K562 (cell line): ENCODE measurements around the gene CASP9. TPM values are rescaled to one million over a fixed set of nuclear protein-coding genes. Genes with fewer than 3 reads are reported as not detected.

Experiments
- ATAC-seq: fragments of 200-7000 bp; cut with Tn5 transposase; 3 replicates; pipeline ENCODE4 v1.9.1; 2020; ENCODE audit warnings: moderate library complexity
- BruUV-seq: library from RNA; stranded (reverse); fragments of 400-500 nt; replicated peaks from 2 replicates; lab custom pipeline; 2021; lab: Mats Ljungman, UMichigan
- CTCF ChIA-PET: fragments of 300-600 bp; formaldehyde crosslinking; extraction: SDS; loops from one replicate; lab custom pipeline; 2021; ENCODE audit warnings: low intra/inter-chr PET ratio; lab: Yijun Ruan, JAX
- POLR2A ChIA-PET: fragments of 300-600, 350-650 bp; sonication (Branson Sonifier 250); formaldehyde crosslinking; extraction: SDS; loops from one replicate; lab custom pipeline; 2021; ENCODE audit warnings: antibody characterized with exemption, inconsistent platforms; lab: Yijun Ruan, JAX
- DNase-seq, 4 experiments: peaks; one replicate each; pipeline versions ENCODE4 v3.0.0 to v3.0.0-alpha.2; 2011 to 2018; ENCODE audit warnings: low spot score in 3 of 4, mixed read lengths in 3 of 4; ENCODE audit errors: extremely low read depth in 1 of 4
- FAIRE-seq: peaks from 2 replicates; lab custom pipeline; 2011; peaks lifted over from hg19 to GRCh38; lab: Jason Lieb, UNC
- H2AFZ ChIP-seq: 2 replicates; pipeline ENCODE4 v1.6.0; 2011; ENCODE audit warnings: low read depth, low read length, control low read depth, inconsistent platforms
- H3K27ac ChIP-seq: fragments of 200-600 bp; 3 replicates; pipeline ENCODE4 v1.8.0; 2011; ENCODE audit warnings: low read depth, mild to moderate bottlenecking, control low read depth, inconsistent platforms, low read length, moderate library complexity, mixed read lengths; ENCODE audit errors: extremely low read depth
- H3K27me3 ChIP-seq, 2 experiments: fragments of 300-600 bp in 1 of 2; 2 replicates in 1 of 2; 3 replicates in 1 of 2; pipeline versions ENCODE4 v1.6.0 to v1.8.0; 2011; ENCODE audit warnings: inconsistent platforms in 2 of 2, low read length in 2 of 2, mild to moderate bottlenecking in 1 of 2, mixed read lengths in 1 of 2, moderate library complexity in 1 of 2; ENCODE audit not compliant: control insufficient read depth in 2 of 2, insufficient read depth in 2 of 2
- H3K36me3 ChIP-seq: fragments of 300-600 bp; 3 replicates; pipeline ENCODE4 v1.8.0; 2011; ENCODE audit warnings: mild to moderate bottlenecking, low read length, inconsistent platforms; ENCODE audit not compliant: control insufficient read depth, insufficient read depth
- H3K4me1 ChIP-seq, 2 experiments: fragments of 200-600 bp in 1 of 2; replicated peaks in 1 of 2; 2 replicates in 1 of 2; 3 replicates in 1 of 2; pipeline versions ENCODE4 v1.5.1 to v1.8.0; 2011; ENCODE audit warnings: inconsistent platforms in 2 of 2, low read length in 2 of 2, mild to moderate bottlenecking in 1 of 2, mixed read lengths in 1 of 2, moderate library complexity in 1 of 2; ENCODE audit not compliant: control insufficient read depth in 2 of 2, insufficient read depth in 2 of 2
- H3K4me2 ChIP-seq: 2 replicates; pipeline ENCODE4 v1.6.1; 2011; ENCODE audit warnings: low read length, control low read depth, inconsistent platforms, mixed read lengths; ENCODE audit not compliant: insufficient read depth
- H3K4me3 ChIP-seq: fragments of 200-600 bp; sonication (generic), shearing (Covaris generic); 2 replicates; pipeline ENCODE4 v1.5.1; 2016; ENCODE audit warnings: control low read depth, inconsistent platforms
- H3K79me2 ChIP-seq: fragments of 200-600 bp; 3 replicates; pipeline ENCODE4 v1.8.0; 2011; ENCODE audit warnings: low read length, inconsistent platforms; ENCODE audit not compliant: control insufficient read depth, insufficient read depth
- H3K9ac ChIP-seq, 2 experiments: 2 replicates each; pipeline versions ENCODE4 v1.6.0 to v1.6.1; 2011; ENCODE audit warnings: low read depth in 2 of 2, low read length in 2 of 2, control low read depth in 1 of 2, inconsistent platforms in 1 of 2, mild to moderate bottlenecking in 1 of 2, mixed read lengths in 1 of 2; ENCODE audit not compliant: insufficient read depth in 1 of 2
- H3K9me1 ChIP-seq: one replicate; pipeline ENCODE4 v1.6.0; 2011; ENCODE audit warnings: inconsistent platforms, mild to moderate bottlenecking, low read length, moderate library complexity; ENCODE audit not compliant: control insufficient read depth, insufficient read depth
- H3K9me3 ChIP-seq: replicated peaks from 2 replicates; pipeline ENCODE4 v1.5.1; 2011; ENCODE audit warnings: low read depth, low read length, inconsistent platforms; ENCODE audit not compliant: control insufficient read depth, insufficient read depth
- H4K20me1 ChIP-seq: replicated peaks from 2 replicates; pipeline ENCODE4 v1.6.1; 2011; ENCODE audit warnings: low read length, inconsistent platforms, mixed read lengths; ENCODE audit not compliant: control insufficient read depth, insufficient read depth
- CBFA2T3 ChIP-seq: fragments of 450-650 bp; IDR thresholded peaks from 2 replicates; pipeline ENCODE4 v1.6.1; 2017
- CBX2 ChIP-seq: fragments of 200-600 bp; sonication (generic); IDR thresholded peaks from one replicate; pipeline ENCODE4 v1.6.1; 2012; ENCODE audit warnings: mild to moderate bottlenecking, low read length, inconsistent platforms; ENCODE audit not compliant: insufficient read depth, poor library complexity, severe bottlenecking
- CREB3 ChIP-seq: fragments of 450-650 bp; conservative IDR thresholded peaks from 2 replicates; pipeline ENCODE4 v1.6.1; 2016; ENCODE audit warnings: missing genetic modification characterization, low read depth, mild to moderate bottlenecking, missing compliant biosample characterization, moderate library complexity
- CREB3L1 ChIP-seq: fragments of 450-650 bp; IDR thresholded peaks from 2 replicates; pipeline ENCODE4 v1.6.1; 2014; ENCODE audit warnings: low read depth, mild to moderate bottlenecking, moderate library complexity, borderline replicate concordance
- E2F8 ChIP-seq: fragments of 450-650 bp; IDR thresholded peaks from 2 replicates; pipeline ENCODE4 v1.7.1; 2018; ENCODE audit warnings: mild to moderate bottlenecking, low read depth; ENCODE audit not compliant: partially characterized antibody
- JUND ChIP-seq, 2 experiments: IDR thresholded peaks; 2 replicates in 1 of 2; 3 replicates in 1 of 2; pipeline ENCODE4 v1.6.1; 2011; ENCODE audit warnings: borderline replicate concordance in 2 of 2, low read depth in 2 of 2, low read length in 2 of 2, improper control_type of control experiment in 1 of 2, missing biosample characterization in 1 of 2, missing genetic modification characterization in 1 of 2, missing genetic modification reagents in 1 of 2
- KLF16 ChIP-seq: IDR thresholded peaks from 2 replicates; pipeline ENCODE4 v1.6.1; 2016; ENCODE audit warnings: antibody characterized with exemption
- MAX ChIP-seq: sonication (generic); formaldehyde crosslinking; IDR thresholded peaks from 2 replicates; pipeline ENCODE4 v1.9.0; 2022; ENCODE audit warnings: mild to moderate bottlenecking, missing genetic modification reagents
- MCM3 ChIP-seq: fragments of 450-650 bp; IDR thresholded peaks from 2 replicates; pipeline ENCODE4 v1.6.1; 2016
- MEIS2 ChIP-seq: fragments of 450-650 bp; IDR thresholded peaks from 2 replicates; pipeline ENCODE4 v1.6.1; 2014; ENCODE audit warnings: mild to moderate bottlenecking; ENCODE audit not compliant: partially characterized antibody
- SAP30 ChIP-seq: fragments of 200-600 bp; sonication (generic); IDR thresholded peaks from 2 replicates; pipeline ENCODE4 v1.6.1; 2012; ENCODE audit warnings: borderline replicate concordance, low read depth, mild to moderate bottlenecking, moderate library complexity, low read length, control low read depth, inconsistent platforms; ENCODE audit not compliant: insufficient read depth, poor library complexity, severe bottlenecking
- SMARCB1 ChIP-seq: IDR thresholded peaks from 2 replicates; pipeline ENCODE4 v1.6.1; 2011; ENCODE audit warnings: improper control_type of control experiment, low read depth; ENCODE audit not compliant: insufficient read length
- SREBF2 ChIP-seq: sonication (generic); formaldehyde crosslinking; IDR thresholded peaks from 2 replicates; pipeline ENCODE4 v1.4.0; 2020; ENCODE audit warnings: mild to moderate bottlenecking, missing genetic modification reagents
- ZNF217 ChIP-seq: sonication (generic); formaldehyde crosslinking; IDR thresholded peaks from 2 replicates; pipeline ENCODE4 v1.8.0; 2022; ENCODE audit warnings: mild to moderate bottlenecking, missing genetic modification reagents
- ZNF239 ChIP-seq: fragments of 250-450 bp; sonication (Bioruptor Pico); IDR thresholded peaks from 2 replicates; pipeline ENCODE4 v1.4.0; 2020; ENCODE audit warnings: mild to moderate bottlenecking
- WGBS: fragments of 100-300 bp; shearing (Covaris generic); methylation state at CpG from one replicate; pipeline ENCODE4 v1.1.6; 2016; ENCODE audit warnings: low coverage, mixed read lengths; ENCODE audit not compliant: insufficient coverage; ENCODE audit errors: missing lambda C conversion rate; 5-methylcytosine and 5-hydroxymethylcytosine counted together
- in situ Hi-C: fragments of 300-500 bp; cut with MboI; formaldehyde crosslinking; loops from 4 replicates; pipeline ENCODE4 v1.15.0; 2018; ENCODE audit warnings: inconsistent platforms, mixed read lengths
- intact Hi-C: fragments of 100-400 bp; cut with micrococcal nuclease; formaldehyde crosslinking; loops from 2 replicates; pipeline ENCODE4 v1.14.2; 2022
- polyA plus RNA-seq, 8 experiments: library from polyadenylated mRNA; depleted of rRNA in 4 of 8; stranded (reverse) in 5 of 8; unstranded in 3 of 8; fragments of >200 nt; fragmentation: Nextera tagmentation in 2 of 8; fragmentation: Illumina TruSeq in 1 of 8; extraction: Ambion mirVana in 2 of 8; extraction: Trizol in 1 of 8; gene quantifications; 2 replicates each; pipeline versions ENCODE4 v1.2.1 to v1.2.3, GENCODE V29; 2011 to 2014; ENCODE audit warnings: inconsistent platforms in 1 of 8, missing spikeins in 1 of 8
- total RNA-seq, 7 experiments: library from RNA; depleted of rRNA in 6 of 7; stranded (reverse); fragments of >200 nt in 6 of 7; fragmentation: Illumina TruSeq in 2 of 7; extraction: Trizol in 2 of 7; gene quantifications; 2 replicates each; pipeline versions ENCODE4 v1.2.1 to v1.2.3, GENCODE V29; 2011 to 2021; ENCODE audit warnings: low replicate concordance in 1 of 7

CASP9 gene
- total and polyA plus RNA-seq, 9 of the 15 experiments (the other 6 are each of a cell fraction or from before 2014, with no cell fraction given) = 10.8 to 54.1 (median 30.7) TPM

- ChIA-PET POLR2A (interaction anchor here (0.7 kb wide), 1 partner anchor 10 kb away, joined by 3 read pairs; no protein-coding TSS in a partner anchor), CTCF (no interaction called here)
- Histone ChIP-seq H4K20me1 (no peaks in the 10 kb centered on the region), H3K27me3 (no peaks in the 10 kb centered on the region), H3K36me3 (no peaks in the 10 kb centered on the region), H3K27ac (no peak overlapping the region), H2AFZ (no peak overlapping the region), H3K4me1 (peaks cover 5 to 6% of the 10 kb centered on the region in 2 experiments; a peak in 3 of 5 replicates), H3K79me2 (no peaks in the 10 kb centered on the region), H3K4me3 (no peak overlapping the region), H3K9me3 (no peaks in the 10 kb centered on the region), H3K9ac (no peak overlapping the region), H3K9me1 (no peaks in the 10 kb centered on the region), H3K4me2 (no peak overlapping the region)
- whole genome bisulfite sequencing = 54% methylated on average over 5 of the region's 5 CpGs
- no peak for DNase-seq
- in situ Hi-C loops = no loop called here
- intact Hi-C loops = no loop called here
- no peak for FAIRE-seq
- TF ChIP-seq CREB3L1 (no peak), ZNF239 (CRISPR knock-in tag) (no peak), JUND (IDR thresholded peaks at IDR 0.05; ENCODE audit: borderline replicate concordance, low read depth, low read length) (no peak), JUND (tag; IDR thresholded peaks at IDR 0.05; ENCODE audit: borderline replicate concordance, low read depth, low read length) (no peak), CBFA2T3 (no peak), SREBF2 (no peak), ZNF217 (no peak), MCM3 (no peak), SMARCB1 (no peak), KLF16 (no peak), CREB3 (tag) (no peak), MAX (no peak), E2F8 (no peak), MEIS2 (no peak), CBX2 (no peak), SAP30 (no peak)
- BruUV-seq = no TSS peak
- 0 out of 3 replicates have a peak, but pooled peaks have one; percentile 24 for ATAC-seq
Measured at GRCh38 chr1:15477646-15478212, 46.3 kb downstream of the CASP9 start.
